HCT116 (cell line): ENCODE measurements around the gene SLC9B2. TPM values are rescaled to one million over a fixed set of nuclear protein-coding genes. Genes with fewer than 3 reads are reported as not detected.

ENCODE experiments used
- ATAC-seq: fragments of 200-7000 bp; cut with Tn5 transposase; 2 replicates; pipeline ENCODE4 v1.9.1; 2020; ENCODE audit warnings: mild to moderate bottlenecking, moderate library complexity
- BruUV-seq: library from RNA; stranded (reverse); fragments of 400-500 nt; replicated peaks from 2 replicates; lab custom pipeline; 2021; lab: Mats Ljungman, UMichigan
- CTCF ChIA-PET: fragments of 300-600 bp; sonication (Branson Sonifier 250); formaldehyde crosslinking; loops from one replicate; lab custom pipeline; 2021; ENCODE audit warnings: antibody characterized with exemption; lab: Charles Lee
- POLR2A ChIA-PET: fragments of 300-600, 350-600 bp; sonication (Branson Sonifier 250); formaldehyde crosslinking; loops from one replicate; lab custom pipeline; 2021; ENCODE audit warnings: antibody characterized with exemption; lab: Charles Lee
- RAD21 ChIA-PET, 2 experiments: fragments of 300-600 bp; sonication (Branson Sonifier 250); formaldehyde crosslinking; loops; one replicate each; lab custom pipeline; 2023; ENCODE audit warnings: low total read pairs in 2 of 2; ENCODE audit not compliant: uncharacterized antibody in 2 of 2, unreplicated experiment in 2 of 2, low non-redundant PET in 1 of 2; lab: Charles Lee
- DNase-seq: peaks from one replicate; pipeline ENCODE4 v3.0.0-alpha.2; 2010; ENCODE audit warnings: low read depth, low spot score
- H2AFZ ChIP-seq: fragments of 200-600 bp; shearing (Covaris generic), sonication (generic); 2 replicates; pipeline ENCODE4 v1.6.1; 2017; ENCODE audit warnings: low read depth, mixed run types, mixed read lengths, antibody characterized with exemption, low read length; ENCODE audit not compliant: poor library complexity, severe bottlenecking
- H3K27ac ChIP-seq: 2 replicates; pipeline ENCODE4 v1.5.1; 2012; ENCODE audit warnings: low read depth, low read length
- H3K27me3 ChIP-seq: fragments of 200-600 bp; sonication (generic); 2 replicates; pipeline ENCODE4 v1.6.1; 2016; ENCODE audit warnings: mixed run types, low read length, mixed read lengths; ENCODE audit not compliant: insufficient read depth
- H3K36me3 ChIP-seq, 2 experiments: fragments of 200-500 bp in 1 of 2; fragments of 200-600 bp in 1 of 2; sonication (Bioruptor generic) in 1 of 2; sonication (generic) in 1 of 2; 2 replicates each; pipeline versions ENCODE4 v1.5.1 to v1.6.1; 2014 to 2016; ENCODE audit warnings: low read length in 2 of 2, inconsistent platforms in 1 of 2, mixed read lengths in 1 of 2, mixed run types in 1 of 2; ENCODE audit not compliant: insufficient read depth in 2 of 2, control insufficient read depth in 1 of 2
- H3K4me1 ChIP-seq, 2 experiments: fragments of 200-600 bp in 1 of 2; sonication (generic) in 1 of 2; 2 replicates each; pipeline versions ENCODE4 v1.5.1 to v1.6.1; 2012 to 2017; ENCODE audit warnings: low read length in 2 of 2, inconsistent platforms in 1 of 2, mild to moderate bottlenecking in 1 of 2, mixed read lengths in 1 of 2, mixed run types in 1 of 2, moderate library complexity in 1 of 2; ENCODE audit not compliant: insufficient read depth in 2 of 2, control insufficient read depth in 1 of 2
- H3K4me2 ChIP-seq: fragments of 200-600 bp; sonication (generic); 2 replicates; pipeline ENCODE4 v1.6.1; 2017; ENCODE audit warnings: mixed run types, low read length, mixed read lengths
- H3K4me3 ChIP-seq, 2 experiments: fragments of 200-600 bp in 1 of 2; sonication (generic) in 1 of 2; replicated peaks in 1 of 2; 2 replicates each; pipeline ENCODE4 v1.5.1; 2011 to 2016; ENCODE audit warnings: low read length in 2 of 2, control low read depth in 1 of 2, low read depth in 1 of 2, mild to moderate bottlenecking in 1 of 2, mixed read lengths in 1 of 2, mixed run types in 1 of 2
- H3K79me2 ChIP-seq: fragments of 200-600 bp; sonication (generic); 2 replicates; pipeline ENCODE4 v1.6.1; 2017; ENCODE audit warnings: mild to moderate bottlenecking, mixed run types, low read length, moderate library complexity, mixed read lengths; ENCODE audit not compliant: insufficient read depth
- H3K9ac ChIP-seq: fragments of 200-600 bp; sonication (generic); 2 replicates; pipeline ENCODE4 v1.6.1; 2016; ENCODE audit warnings: low read length, mixed read lengths
- H3K9me2 ChIP-seq: fragments of 200-600 bp; sonication (generic), shearing (Covaris generic); 2 replicates; pipeline ENCODE4 v1.6.1; 2017; ENCODE audit warnings: mixed run types, mild to moderate bottlenecking, moderate library complexity; ENCODE audit not compliant: insufficient read depth
- H3K9me3 ChIP-seq, 2 experiments: fragments of 200-500 bp in 1 of 2; fragments of 200-600 bp in 1 of 2; sonication (Bioruptor generic) in 1 of 2; sonication (generic) in 1 of 2; 2 replicates each; pipeline ENCODE4 v1.6.1; 2014 to 2017; ENCODE audit warnings: low read length in 2 of 2, mixed read lengths in 2 of 2, inconsistent platforms in 1 of 2, low read depth in 1 of 2, mild to moderate bottlenecking in 1 of 2, mixed run types in 1 of 2, moderate library complexity in 1 of 2; ENCODE audit not compliant: control insufficient read depth in 1 of 2, insufficient read depth in 1 of 2
- H4K20me1 ChIP-seq: fragments of 200-600 bp; sonication (generic), shearing (Covaris generic); 2 replicates; pipeline ENCODE4 v1.6.1; 2017; ENCODE audit warnings: mixed run types, mild to moderate bottlenecking, moderate library complexity; ENCODE audit not compliant: insufficient read depth
- CBX3 ChIP-seq: IDR thresholded peaks from 2 replicates; pipeline ENCODE4 v1.6.1; 2012; ENCODE audit warnings: low read depth
- CTCF ChIP-seq, 3 experiments: fragments of 200-600 bp in 1 of 3; sonication (generic) in 1 of 3; IDR thresholded peaks in 2 of 3; conservative IDR thresholded peaks in 1 of 3; 2 replicates each; pipeline ENCODE4 v1.5.1; 2012 to 2017; ENCODE audit warnings: low read depth in 2 of 3, low read length in 2 of 3, antibody characterized with exemption in 1 of 3, borderline replicate concordance in 1 of 3, control low read depth in 1 of 3, mild to moderate bottlenecking in 1 of 3, mixed read lengths in 1 of 3, mixed run types in 1 of 3, moderate library complexity in 1 of 3; ENCODE audit not compliant: insufficient read depth in 1 of 3
- EGR1 ChIP-seq: IDR thresholded peaks from 2 replicates; pipeline ENCODE4 v1.6.1; 2012; ENCODE audit warnings: low read depth
- EZH2phosphoT487 ChIP-seq: fragments of 200-600 bp; IDR thresholded peaks from 2 replicates; pipeline ENCODE4 v1.6.1; 2018; ENCODE audit warnings: antibody characterized with exemption, borderline replicate concordance
- FOSL1 ChIP-seq: IDR thresholded peaks from 2 replicates; pipeline ENCODE4 v1.6.1; 2012; ENCODE audit warnings: low read depth
- JUND ChIP-seq: IDR thresholded peaks from 2 replicates; pipeline ENCODE4 v1.6.1; 2012
- MAX ChIP-seq: IDR thresholded peaks from 2 replicates; pipeline ENCODE4 v1.6.1; 2012
- POLR2AphosphoS5 ChIP-seq: IDR thresholded peaks from 2 replicates; pipeline ENCODE4 v1.6.1; 2011; ENCODE audit warnings: mild to moderate bottlenecking, low read depth, low read length, moderate library complexity
- REST ChIP-seq: IDR thresholded peaks from 2 replicates; pipeline ENCODE4 v1.6.1; 2012; ENCODE audit warnings: low read depth
- SIN3A ChIP-seq: IDR thresholded peaks from 2 replicates; pipeline ENCODE4 v1.6.1; 2012; ENCODE audit warnings: low read depth
- SP1 ChIP-seq: IDR thresholded peaks from 2 replicates; pipeline ENCODE4 v1.6.1; 2012; ENCODE audit warnings: low read depth
- SRF ChIP-seq: IDR thresholded peaks from 2 replicates; pipeline ENCODE4 v1.6.1; 2012; ENCODE audit warnings: low read depth
- TCF7L2 ChIP-seq: IDR thresholded peaks from 2 replicates; pipeline ENCODE4 v1.7.0; 2011; ENCODE audit warnings: borderline replicate concordance, inconsistent platforms; ENCODE audit not compliant: insufficient read depth, insufficient read length; ENCODE audit errors: extremely low read depth
- YY1 ChIP-seq: IDR thresholded peaks from 2 replicates; pipeline ENCODE4 v1.6.1; 2011; ENCODE audit warnings: low read length, low read depth, moderate library complexity, mild to moderate bottlenecking; ENCODE audit not compliant: insufficient replicate concordance; ENCODE audit errors: extremely low read depth
- ZBTB33 ChIP-seq: IDR thresholded peaks from 2 replicates; pipeline ENCODE4 v1.6.1; 2011; ENCODE audit warnings: mild to moderate bottlenecking, low read length, moderate library complexity; ENCODE audit not compliant: insufficient replicate concordance; ENCODE audit errors: extremely low read depth
- intact Hi-C: fragments of 100-400 bp; cut with micrococcal nuclease; formaldehyde crosslinking; loops from 2 replicates; pipeline ENCODE4 v1.10.0; 2022
- total RNA-seq: library from RNA; stranded (reverse); gene quantifications from one replicate; pipeline ENCODE4 v1.2.1, GENCODE V29; 2021; ENCODE audit not compliant: unreplicated experiment

The SLC9B2 gene
- total RNA-seq, 1 experiment from 2014 or later = 18.3 TPM

- no peaks in the 10 kb centered on the region for H3K79me2 ChIP-seq
- intact Hi-C loops = no loop called here
- ChIA-PET RAD21 (no interaction called here), CTCF (no interaction called here), POLR2A (no interaction called here)
- no TSS peak for BruUV-seq
- no peaks in the 10 kb centered on the region for H3K9me2 ChIP-seq
- TF ChIP-seq EZH2phosphoT487 (no peak), REST (no peak), CBX3 (no peak), CTCF (IDR thresholded peaks at IDR 0.05 in 2 of 3, conservative IDR thresholded peaks at IDR 0.05 in 1 of 3; ENCODE audit: borderline replicate concordance in 1 of 3, insufficient read depth in 1 of 3, low read depth in 2 of 3, low read length in 2 of 3) (no peak), EGR1 (no peak), ZBTB33 (no peak), SP1 (no peak), SIN3A (no peak), POLR2AphosphoS5 (no peak), SRF (no peak), FOSL1 (no peak), YY1 (no peak), TCF7L2 (no peak), JUND (no peak), MAX (no peak)
- no peaks in the 10 kb centered on the region for H3K27me3 ChIP-seq
- ATAC-seq (no peak), DNase-seq (no peak)
- H2AFZ ChIP-seq = no peak overlapping the region
- H3K4me3 ChIP-seq = no peak overlapping the region
- no peaks in the 10 kb centered on the region for H3K4me1 ChIP-seq
- no peak overlapping the region for H3K9ac ChIP-seq
- H4K20me1 ChIP-seq = no peaks in the 10 kb centered on the region
- peaks cover 27 to 32% of the 10 kb centered on the region in 2 experiments for H3K36me3 ChIP-seq
- no peaks in the 10 kb centered on the region for H3K9me3 ChIP-seq
- H3K27ac ChIP-seq = no peak overlapping the region
- H3K4me2 ChIP-seq = no peak overlapping the region
These were observed 35.0 kb upstream of the SLC9B2 start for GRCh38 chr4:103111598-103111997.
